Lung (tissue), 12 donors: ENCODE measurements around the gene VGF. TPM values are rescaled to one million over a fixed set of nuclear protein-coding genes. Genes with fewer than 3 reads are reported as not detected.
"Not testable (repeated sequence)": the region's sequence is repeated elsewhere in the genome, so short reads cannot be mapped to it uniquely, and the experiment has no call there.

ENCODE experiments used
- ATAC-seq: fragments of 200-7000 bp; cut with Tn5 transposase; one replicate; pipeline ENCODE4 v1.9.1; 2020; ENCODE audit warnings: moderate number of reproducible peaks; ENCODE audit not compliant: insufficient read depth, low FRiP score
- DNase-seq, 3 donors: peaks; one replicate each; pipeline ENCODE4 v3.0.0-alpha.2; 2013 to 2017
- H3K27ac ChIP-seq, 2 donors: one replicate each; pipeline ENCODE4 v1.5.1; 2013; ENCODE audit warnings: mild to moderate bottlenecking in 2 of 2, moderate library complexity in 2 of 2, control low read depth in 1 of 2, inconsistent platforms in 1 of 2, low read depth in 1 of 2, low read length in 1 of 2
- H3K27me3 ChIP-seq, 3 donors: one replicate each; pipeline ENCODE4 v1.5.1; 2013; ENCODE audit warnings: low read length in 2 of 3; ENCODE audit not compliant: control insufficient read depth in 3 of 3, insufficient read depth in 3 of 3
- H3K36me3 ChIP-seq, 4 donors: one replicate each; pipeline ENCODE4 v1.5.1; 2013; ENCODE audit warnings: low read length in 4 of 4, mild to moderate bottlenecking in 1 of 4, moderate library complexity in 1 of 4; ENCODE audit not compliant: control insufficient read depth in 4 of 4, insufficient read depth in 4 of 4
- H3K4me1 ChIP-seq, 5 donors: one replicate each; pipeline ENCODE4 v1.5.1; 2013; ENCODE audit warnings: low read length in 5 of 5, mild to moderate bottlenecking in 2 of 5, moderate library complexity in 1 of 5; ENCODE audit not compliant: control insufficient read depth in 5 of 5, insufficient read depth in 5 of 5
- H3K4me3 ChIP-seq: one replicate; pipeline ENCODE4 v1.5.1; 2013; ENCODE audit warnings: mild to moderate bottlenecking, control low read depth, moderate library complexity
- H3K9ac ChIP-seq, 2 donors: one replicate each; pipeline ENCODE4 v1.5.1; 2013; ENCODE audit warnings: low read length in 2 of 2, control low read depth in 1 of 2; ENCODE audit not compliant: insufficient read depth in 1 of 2
- H3K9me3 ChIP-seq, 4 donors: one replicate each; pipeline ENCODE4 v1.5.1; 2013; ENCODE audit warnings: low read length in 3 of 4, mild to moderate bottlenecking in 1 of 4, moderate library complexity in 1 of 4; ENCODE audit not compliant: control insufficient read depth in 4 of 4, insufficient read depth in 3 of 4
- CTCF ChIP-seq: IDR thresholded peaks from 2 replicates; pipeline ENCODE4 v1.5.1; 2012; ENCODE audit warnings: mild to moderate bottlenecking; ENCODE audit errors: control extremely low read depth, extremely low read depth
- WGBS, 2 donors: extraction: QIAGEN DNeasy Blood & Tissue Kit; methylation state at CpG; one replicate each; pipeline ENCODE4 v1.1.7; 2013; 5-methylcytosine and 5-hydroxymethylcytosine counted together
- polyA plus RNA-seq, 2 donors: library from polyadenylated mRNA; stranded (reverse); fragments of 200-250 nt; gene quantifications; one replicate each; pipeline ENCODE4 v1.2.1, GENCODE V29; 2013
- total RNA-seq, 2 donors: library from RNA; depleted of rRNA in 1 of 2; stranded (reverse); fragments of >200 nt in 1 of 2; gene quantifications; one replicate each; pipeline ENCODE4 v1.2.1, GENCODE V29; 2014 to 2021
- donor health status: control.
- donor health status: control.
- donor health status: Bipolar disorder and iron deficiency.
- donor health status: healthy.
- donor health status: DM: yes; HTN: yes; CAD: no.

The VGF gene
- total and polyA plus RNA-seq, 4 donors = 0.08 to 1.4 (median 0.42) TPM

GRCh38 chr7:101205901-101206664 is 40.7 kb upstream of the VGF start:
- peaks cover 0 to 2% (median 0%) of the 10 kb centered on the region in 4 donors for H3K9me3 ChIP-seq
- peaks cover 3 to 27% (median 11%) of the 10 kb centered on the region in 3 donors for H3K27me3 ChIP-seq
- peaks cover 0 to 4% (median 0%) of the 10 kb centered on the region in 5 donors for H3K4me1 ChIP-seq
- no peak for TF ChIP-seq CTCF
- ATAC-seq (no peak), DNase-seq (no peak)
- 84 to 85% methylated on average over 32 of the region's 32 CpGs for WGBS, 2 donors
- no peak overlapping the region for H3K27ac ChIP-seq
- H3K9ac ChIP-seq = no peak overlapping the region
- peaks cover 6 to 39% (median 12%) of the 10 kb centered on the region in 4 donors for H3K36me3 ChIP-seq
- H3K4me3 ChIP-seq = no peak overlapping the region

- ATAC-seq, H3K4me1 ChIP-seq, H3K27ac ChIP-seq, H3K9ac ChIP-seq, DNase-seq, H3K9me3 ChIP-seq, H3K4me3 ChIP-seq: not testable (repeated sequence)
- H3K27me3 ChIP-seq = peaks cover 3 to 41% (median 21%) of the 10 kb centered on the region in 3 donors
- H3K36me3 ChIP-seq = peaks cover 2 to 27% (median 8%) of the 10 kb centered on the region in 4 donors
- WGBS, 2 donors = 56 to 57% methylated on average over 22 of the region's 22 CpGs
Measured at GRCh38 chr7:101203740-101204738, 38.7 kb upstream of the VGF start.

DNA sequence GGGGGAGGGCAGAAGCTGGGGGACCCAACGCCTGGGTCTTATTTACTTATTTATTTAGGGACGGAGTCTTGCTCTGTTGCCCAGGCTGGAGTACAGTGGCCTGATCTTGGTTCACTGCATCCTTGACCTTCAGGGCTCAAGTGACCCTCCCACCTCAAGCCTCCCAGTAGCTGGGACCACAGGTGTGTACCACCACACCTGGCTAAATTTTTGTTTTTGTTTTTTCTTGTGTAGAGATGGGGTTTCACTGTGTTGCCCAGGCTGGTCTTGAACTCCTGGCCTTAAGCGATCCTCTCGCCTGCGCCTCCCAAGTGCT is 37.2 kb upstream of the VGF start:
- Histone ChIP-seq H3K27me3 (peaks cover 3 to 41% (median 21%) of the 10 kb centered on the region in 3 donors), H3K4me1 (peaks cover 0 to 4% (median 0%) of the 10 kb centered on the region in 5 donors), H3K27ac (no peak overlapping the region), H3K9ac (no peak overlapping the region), H3K4me3 (no peak overlapping the region), H3K9me3 (peaks cover 0 to 2% (median 0%) of the 10 kb centered on the region in 4 donors), H3K36me3 (peaks cover 0 to 14% (median 4%) of the 10 kb centered on the region in 4 donors)
- 84 to 86% methylated on average over 5 of the region's 5 CpGs for WGBS, 2 donors
- ATAC-seq (no peak), DNase-seq (no peak)
- TF ChIP-seq CTCF = no peak
